ENCODE data around the gene FEM1B.

Gene FEM1B

DNA sequence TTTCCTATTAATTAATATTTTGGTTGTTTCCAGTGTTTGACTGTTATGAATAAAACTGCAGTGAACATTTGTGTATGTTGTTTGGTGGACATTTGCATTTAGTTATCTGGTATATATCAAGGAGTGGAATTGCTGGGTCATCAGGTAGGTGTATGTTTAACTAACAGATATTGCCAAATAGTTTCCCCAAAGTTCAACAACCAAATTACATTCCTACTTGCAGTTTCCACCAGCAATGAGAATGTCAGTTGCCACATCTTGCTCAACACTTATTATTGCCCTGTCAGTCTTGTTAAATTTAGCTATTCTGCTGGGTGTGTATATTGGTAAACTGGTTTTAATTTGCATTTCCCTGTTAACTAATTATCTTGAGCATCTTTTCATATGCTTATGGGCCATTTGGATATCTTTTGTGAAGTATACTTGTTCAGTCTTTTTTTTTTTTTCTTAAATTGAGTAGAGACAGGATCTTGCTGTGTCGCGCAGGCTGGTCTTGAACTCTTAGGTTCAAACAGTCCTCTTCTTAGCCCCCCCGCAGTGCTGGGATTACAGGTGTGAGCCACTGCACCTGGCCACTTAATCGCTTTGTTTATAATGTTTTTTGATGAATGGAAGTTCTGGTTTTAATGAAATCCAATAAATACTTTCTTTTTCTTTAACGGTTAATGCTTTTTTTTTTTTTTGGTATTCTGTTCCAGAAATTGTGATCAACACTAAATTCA, 7.9 kb downstream of the FEM1B start:
- no peak for DNase-seq (ENCODE audit: low read depth)

DNA sequence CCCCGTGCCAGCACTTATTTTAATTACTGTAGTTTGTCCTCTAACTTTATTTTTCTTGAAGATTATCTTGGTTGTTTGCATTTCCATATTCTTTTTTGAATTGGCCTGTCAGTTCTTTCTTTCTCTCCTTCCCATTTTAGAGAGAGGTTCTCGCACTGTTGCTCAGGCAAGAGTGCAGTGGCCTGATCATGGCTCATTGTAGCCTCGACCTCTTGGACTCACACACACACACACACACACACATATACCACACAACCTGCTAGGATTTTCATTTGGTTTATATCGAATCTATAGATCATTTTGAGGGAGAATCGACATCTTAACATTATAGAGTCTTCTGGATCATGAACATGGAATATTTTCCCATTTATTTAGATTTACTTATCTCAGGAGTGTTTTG, 8.7 kb downstream of the FEM1B start:
- no peak for DNase-seq (ENCODE audit: low read depth)

DNA sequence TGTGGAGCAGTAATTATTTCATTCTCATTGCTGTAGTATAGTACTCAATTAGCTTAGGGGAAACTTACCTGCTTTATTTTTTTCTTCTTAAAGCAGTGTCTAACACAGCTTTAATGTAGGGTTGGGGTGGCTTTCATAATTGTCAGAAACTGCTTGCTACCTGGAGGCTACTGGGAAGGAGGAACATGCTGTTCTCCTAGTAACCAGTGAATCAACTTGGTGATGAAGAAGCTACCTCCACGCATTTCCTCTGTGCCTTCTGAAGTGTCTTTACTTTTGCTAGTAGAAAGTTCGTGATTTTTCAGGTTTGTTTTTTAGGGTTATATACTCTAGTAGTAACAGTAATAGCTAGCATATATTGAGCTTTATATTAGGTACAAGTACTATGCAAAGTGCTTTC, 11.5 kb downstream of the FEM1B start:
- no peak for DNase-seq (ENCODE audit: low read depth)

DNA sequence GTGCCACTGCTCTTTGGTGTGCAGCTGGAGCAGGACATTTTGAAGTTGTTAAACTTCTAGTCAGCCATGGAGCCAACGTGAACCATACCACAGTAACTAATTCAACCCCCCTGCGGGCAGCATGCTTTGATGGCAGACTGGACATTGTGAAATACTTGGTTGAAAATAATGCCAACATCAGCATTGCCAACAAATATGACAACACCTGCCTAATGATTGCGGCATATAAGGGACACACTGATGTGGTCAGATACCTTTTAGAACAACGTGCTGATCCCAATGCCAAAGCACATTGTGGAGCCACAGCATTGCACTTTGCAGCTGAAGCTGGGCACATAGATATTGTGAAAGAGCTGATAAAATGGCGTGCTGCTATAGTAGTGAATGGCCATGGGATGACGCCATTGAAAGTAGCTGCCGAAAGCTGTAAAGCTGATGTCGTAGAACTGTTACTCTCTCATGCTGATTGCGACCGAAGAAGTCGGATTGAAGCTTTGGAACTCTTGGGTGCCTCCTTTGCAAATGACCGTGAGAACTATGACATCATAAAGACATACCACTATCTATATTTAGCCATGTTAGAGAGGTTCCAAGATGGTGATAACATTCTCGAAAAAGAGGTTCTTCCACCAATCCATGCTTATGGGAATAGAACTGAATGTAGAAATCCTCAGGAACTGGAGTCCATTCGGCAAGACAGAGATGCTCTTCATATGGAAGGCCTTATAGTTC, 12.2 kb downstream of the FEM1B start:
- no peak for DNase-seq (ENCODE audit: low read depth)

DNA sequence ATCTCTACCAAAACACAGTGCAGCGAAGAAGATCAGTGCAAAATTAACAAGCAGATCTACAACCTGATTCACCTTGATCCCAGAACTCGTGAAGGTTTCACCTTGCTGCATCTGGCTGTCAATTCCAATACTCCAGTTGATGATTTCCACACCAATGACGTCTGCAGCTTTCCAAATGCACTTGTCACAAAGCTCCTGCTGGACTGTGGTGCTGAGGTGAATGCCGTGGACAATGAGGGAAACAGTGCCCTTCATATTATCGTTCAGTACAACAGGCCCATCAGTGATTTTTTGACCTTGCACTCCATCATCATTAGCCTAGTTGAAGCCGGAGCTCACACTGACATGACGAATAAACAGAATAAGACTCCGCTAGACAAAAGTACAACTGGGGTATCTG, 13.2 kb downstream of the FEM1B start:
- DNase-seq (ENCODE audit: low read depth): no peak

DNA sequence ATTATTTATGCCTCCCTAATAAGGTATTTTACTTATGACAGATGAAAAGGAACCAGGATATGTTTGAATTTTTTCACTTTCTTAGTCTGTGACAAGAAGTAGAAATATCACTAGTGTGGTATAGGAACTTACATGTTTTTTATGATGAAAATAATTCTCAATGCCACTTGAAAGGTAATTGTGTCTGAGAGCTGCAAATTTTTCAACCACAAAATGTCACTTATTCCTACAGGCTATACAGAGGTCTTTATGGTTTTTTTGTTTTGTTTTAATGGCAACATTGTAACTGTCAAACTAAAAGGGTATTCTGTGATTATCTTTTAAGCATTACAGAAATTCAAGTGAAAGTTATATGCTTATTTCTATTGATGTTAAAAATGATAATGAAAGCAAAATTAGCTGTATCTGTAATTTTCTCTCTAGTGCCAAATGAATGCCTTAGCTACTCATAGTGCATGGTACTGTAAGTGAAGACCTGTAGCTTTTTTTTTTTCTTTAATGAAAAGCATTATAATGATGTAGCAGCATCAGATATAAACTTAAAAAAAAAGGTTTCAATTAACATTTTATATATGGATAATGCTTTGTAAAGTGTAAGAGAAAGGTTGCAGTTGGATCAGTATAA, 14.7 kb downstream of the FEM1B start:
- no peak for DNase-seq (ENCODE audit: low read depth)

DNA sequence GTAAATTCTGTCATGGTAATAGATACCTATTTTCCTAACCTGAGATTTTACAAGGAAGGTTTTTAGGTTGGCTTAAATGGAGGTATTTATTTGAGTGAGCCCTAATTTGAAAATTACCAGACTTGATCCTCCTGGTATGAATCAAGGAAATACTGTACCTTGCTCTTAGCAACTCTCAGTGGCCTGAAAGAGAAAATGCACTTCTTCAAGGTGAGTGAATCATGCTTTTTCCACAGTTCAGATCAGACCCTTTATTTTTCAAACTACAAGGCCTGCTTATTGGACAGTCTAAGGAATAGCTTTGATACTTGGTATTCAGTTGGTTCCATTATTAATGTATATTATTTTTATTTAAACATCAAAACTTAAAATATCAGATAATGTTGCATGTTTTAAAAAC, 15.4 kb downstream of the FEM1B start:
- no peak for DNase-seq (ENCODE audit: low read depth)

DNA sequence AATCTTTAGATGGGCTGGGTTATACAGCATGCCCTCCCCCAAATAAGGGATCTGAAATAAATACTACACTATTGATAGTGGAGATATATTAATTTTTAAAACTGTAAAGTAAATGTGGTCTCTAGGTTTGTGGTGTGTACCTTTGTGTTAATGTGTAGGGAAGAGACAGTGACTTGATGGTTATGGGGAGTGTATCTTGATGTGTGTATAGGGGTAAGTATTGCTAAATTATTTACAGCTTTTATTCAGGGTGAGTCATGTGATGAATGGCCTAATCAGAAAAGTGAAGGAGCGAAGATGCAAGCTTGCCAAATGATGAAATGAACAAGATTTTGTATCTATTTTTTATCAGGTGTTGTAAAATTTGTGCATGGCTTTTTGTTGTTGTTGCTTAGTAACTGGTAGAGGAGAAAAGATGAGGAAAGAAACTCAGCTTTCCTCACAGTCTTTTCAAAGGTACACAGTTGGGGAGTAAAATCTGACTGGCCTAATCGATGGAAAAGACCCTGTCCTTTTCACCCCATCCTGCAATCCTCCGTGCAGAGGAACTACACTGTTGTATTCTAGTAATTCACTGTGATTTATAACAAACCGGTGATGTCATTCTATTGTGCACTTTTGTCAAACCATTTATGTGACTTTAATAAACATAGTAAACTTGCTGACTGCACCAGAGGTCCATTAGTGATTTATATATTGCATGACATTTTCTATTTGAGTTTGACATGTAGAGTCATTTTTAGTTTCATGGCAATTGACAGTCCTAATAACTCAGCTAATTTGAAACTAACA, 17.7 kb downstream of the FEM1B start:
- no peak for DNase-seq (ENCODE audit: low read depth)

DNA sequence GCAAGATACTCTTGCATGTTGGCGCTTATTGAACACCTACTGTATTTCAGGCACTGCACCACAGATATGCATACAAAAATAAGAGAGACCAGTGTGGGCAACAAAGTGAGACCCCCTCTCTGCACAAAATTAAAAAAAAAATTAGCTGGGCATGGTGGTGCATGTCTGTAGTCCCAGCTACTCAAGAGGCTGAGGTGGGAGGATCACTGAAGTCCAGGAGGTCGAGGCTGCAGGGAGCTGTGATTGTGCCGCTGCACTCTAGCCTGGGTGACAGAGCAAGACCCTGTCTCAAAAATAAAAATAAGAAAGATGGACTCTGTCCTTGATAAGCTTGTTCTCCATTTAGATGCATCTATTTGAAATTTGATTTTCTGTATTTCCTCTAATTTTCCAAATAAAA, 20.8 kb downstream of the FEM1B start:
- no peak for DNase-seq (ENCODE audit: low read depth)

DNA sequence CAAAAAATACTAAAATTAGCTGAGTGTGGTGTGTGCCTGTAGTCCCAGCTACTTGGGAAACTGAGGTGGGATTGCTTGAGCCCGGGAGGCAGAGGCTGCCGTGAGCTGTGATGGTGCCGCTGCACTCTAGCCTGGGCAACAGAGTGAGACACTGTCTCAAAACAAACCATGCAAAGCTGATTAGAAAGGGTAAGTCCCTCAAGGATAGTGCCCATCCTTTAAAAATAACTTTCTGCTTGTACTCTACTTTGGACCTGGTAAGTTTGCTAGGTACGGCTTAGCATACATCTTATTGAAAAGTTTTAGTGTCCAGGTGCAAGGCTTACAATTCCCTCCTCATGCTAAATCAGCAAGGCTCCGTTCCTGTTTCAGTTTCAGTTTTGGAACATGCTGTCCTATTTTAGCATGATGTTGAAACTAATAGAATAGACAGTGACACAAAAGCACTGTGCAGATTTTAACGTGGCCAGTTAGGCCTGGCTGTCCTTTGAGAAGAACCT, 21.4 kb downstream of the FEM1B start:
- no peak for DNase-seq (ENCODE audit: low read depth)

DNA sequence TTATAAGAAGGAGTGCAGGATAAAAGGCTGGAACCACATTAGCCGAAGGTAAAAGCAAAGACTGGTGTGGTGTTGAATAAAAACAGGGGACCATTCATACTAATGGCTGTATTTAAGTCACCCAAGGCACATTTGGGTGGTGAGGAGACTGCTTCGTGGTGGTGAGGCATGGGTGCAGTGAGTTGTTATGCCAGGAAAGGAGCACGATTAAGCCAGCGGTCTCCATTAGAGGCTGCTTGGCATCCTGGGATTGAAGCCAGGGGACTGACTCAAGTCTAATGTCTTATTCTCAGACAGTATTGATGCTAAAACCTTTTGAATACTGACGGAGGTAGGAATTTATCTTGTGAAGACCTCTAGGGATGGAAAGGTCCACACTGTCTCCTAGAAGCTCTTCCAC, 21.9 kb downstream of the FEM1B start:
- no peak for DNase-seq (ENCODE audit: low read depth)

DNA sequence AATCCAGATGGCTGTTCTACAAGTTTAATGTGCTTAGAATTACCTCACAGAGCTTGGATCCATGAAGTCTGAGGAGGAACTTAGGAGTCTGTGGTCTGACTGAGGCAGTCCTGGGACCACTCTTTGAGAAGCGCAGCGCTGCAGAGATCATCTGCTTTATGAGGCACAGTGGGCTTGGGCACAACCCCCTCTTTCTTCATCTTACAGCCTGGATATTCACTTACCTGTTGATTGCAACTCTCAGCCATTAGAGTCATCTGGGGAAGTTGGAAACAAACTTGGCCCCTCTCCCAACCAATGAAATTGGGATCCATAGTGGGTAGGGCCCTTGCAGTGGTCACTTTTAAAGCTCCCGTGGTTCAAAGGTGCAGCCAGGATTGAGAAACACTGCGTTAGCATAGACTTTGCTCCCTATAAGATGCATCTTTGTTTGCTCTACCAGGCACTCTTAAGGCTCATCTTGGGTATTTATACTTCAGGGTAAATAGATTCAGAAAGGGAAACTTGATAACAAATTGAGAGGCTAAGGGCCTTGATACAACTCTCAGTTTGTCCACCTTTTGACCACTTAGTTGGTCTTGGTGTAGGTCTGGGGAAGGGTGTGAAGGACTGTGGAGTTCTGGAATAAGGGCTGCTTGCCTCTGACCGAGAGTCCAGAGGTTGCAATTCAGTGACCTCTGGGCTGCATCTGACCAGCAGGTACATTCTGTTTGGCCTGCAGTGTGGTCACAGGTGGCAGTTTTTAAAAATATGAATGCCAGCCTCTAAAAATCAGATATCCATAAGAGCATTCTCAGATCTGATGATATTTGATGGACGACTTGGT, 22.8 kb downstream of the FEM1B start:
- DNase-seq (ENCODE audit: low read depth): no peak

DNA sequence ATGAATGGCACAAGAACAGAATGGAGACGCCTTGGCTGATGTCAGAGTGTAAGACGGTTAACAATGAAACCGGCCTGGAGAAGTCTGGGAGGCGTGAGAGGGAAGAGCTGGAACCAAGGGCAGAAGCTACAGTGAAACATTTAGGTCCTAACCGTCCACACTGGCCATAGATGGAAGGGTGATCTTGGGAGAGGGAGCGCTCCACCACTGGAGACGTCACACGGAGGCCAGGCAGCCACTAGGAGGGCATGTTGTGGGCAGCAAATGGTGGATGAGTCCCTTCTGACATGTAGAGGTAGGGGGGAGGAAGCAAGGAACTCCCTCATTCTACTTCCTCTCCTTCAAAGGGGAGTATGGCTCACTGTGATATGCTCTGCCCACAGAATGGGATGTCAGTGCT, 23.8 kb downstream of the FEM1B start:
- DNase-seq (ENCODE audit: low read depth): peak; percentile 54

DNA sequence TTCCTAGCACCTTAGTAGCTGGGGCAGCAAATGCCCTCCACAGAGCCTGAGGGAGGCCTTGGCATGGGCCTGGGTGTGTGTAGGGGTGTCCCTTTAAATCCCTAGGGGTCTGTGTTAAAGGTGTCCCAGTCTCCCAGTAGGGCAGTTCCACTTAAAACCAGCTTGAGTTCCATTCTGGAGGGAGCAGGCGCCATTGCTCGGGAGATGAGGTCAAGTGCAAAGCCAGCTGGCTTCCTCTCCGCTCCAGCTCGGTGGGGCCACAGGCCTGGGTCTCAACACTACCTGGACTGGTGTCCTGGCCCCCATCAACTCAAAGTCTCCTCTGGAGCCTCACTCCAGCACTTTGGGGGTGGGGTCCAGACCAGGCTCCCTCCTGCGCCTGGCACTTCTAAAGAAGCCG, 25.2 kb downstream of the FEM1B start:
- DNase-seq (ENCODE audit: low read depth): no peak

DNA sequence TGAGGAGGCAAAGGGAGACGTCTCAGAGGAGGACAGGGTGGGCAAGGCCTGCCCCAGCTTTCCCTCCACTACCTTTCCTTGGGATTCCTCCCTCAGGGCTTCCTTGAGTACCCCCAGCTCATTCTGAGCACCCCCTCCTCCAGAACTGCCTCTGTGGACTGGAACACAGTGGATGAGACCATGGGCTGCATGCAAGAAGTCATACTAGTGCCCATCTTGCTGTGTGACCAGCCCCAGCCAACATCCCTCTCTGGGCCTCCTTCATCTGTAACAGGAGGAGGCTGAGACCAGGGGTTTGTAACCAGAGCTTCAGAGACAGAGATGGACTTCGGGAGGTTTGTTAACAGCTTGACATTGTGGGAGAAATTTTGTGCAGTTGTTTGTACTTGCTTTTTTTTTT, 25.6 kb downstream of the FEM1B start:
- DNase-seq (ENCODE audit: low read depth): no peak

DNA sequence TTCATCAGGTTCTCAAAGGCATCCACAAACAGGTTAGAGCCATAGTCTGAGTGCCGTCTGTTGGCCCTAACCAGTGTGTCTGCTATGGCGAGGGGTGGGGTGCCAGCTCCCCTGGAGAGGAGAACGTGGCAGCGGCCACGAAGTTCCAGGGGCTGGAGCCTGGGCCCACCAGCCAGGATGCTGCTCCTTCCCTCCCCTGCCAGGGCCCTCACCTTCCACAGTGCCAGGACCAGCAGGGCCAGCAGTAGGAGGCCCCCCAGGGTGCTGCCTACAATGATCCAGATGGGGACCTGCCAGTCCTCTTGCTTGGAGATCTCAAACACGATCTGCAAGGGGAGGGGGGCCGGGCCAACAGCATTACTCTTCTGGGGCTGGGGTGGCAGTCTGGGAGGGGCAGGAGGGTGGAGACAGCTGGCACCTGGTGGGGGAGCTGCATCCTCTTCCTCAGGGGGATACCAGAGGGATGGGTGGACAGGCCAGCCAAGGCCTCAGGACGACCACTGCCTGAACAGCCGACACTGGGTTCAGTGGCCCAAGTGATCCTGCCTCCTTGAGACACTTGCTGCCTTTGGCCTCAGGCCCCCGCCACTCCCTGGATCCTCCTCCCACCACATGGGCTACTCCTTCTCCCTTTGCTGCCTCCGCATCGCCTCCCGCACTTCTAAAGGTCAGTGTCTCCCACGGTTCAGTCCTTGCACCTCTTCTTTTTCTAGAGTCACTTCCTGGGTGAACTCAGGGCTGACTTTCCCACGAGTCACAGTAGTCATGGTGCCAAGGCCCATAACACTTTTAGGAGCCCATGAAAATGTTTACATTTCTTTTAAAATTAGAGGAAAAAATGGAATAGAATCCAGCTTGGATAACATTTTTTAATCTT, 26.3 kb downstream of the FEM1B start:
- DNase-seq (ENCODE audit: low read depth): no peak

DNA sequence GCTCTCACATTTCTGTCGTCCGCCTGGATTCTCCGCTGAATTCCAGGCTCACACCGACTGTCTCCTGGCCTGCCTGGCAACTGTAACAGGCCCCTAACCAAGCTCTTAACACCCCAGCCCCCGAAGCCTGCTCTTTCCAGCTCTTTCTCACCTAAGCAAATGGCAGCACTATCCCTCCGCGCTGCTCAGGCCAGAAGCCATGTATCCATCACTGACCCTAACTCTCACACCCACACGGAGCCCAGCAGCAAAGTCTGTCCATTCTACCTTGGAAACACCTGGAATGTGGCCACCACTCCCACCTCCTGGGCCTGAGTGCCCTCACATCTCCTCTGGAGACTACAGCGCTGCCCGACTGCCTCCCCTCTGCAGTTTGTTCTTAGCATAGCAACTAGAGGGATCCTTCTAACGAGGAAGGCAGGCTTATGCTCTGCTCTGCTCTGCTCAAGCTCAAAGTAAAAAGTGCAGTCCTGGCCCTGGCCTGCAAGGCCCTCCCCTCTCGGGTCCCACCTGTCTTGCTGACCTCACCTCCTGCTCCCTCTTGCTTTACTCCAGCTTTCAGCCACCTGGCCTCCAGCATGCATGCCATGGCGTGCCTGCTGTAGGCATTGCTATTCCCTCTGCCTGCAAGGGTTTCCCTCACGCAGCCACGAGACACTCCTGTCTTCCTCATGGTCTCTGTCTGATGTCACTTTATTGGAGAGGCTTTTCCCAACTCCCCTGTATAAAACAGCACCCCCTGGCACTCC, 27.2 kb downstream of the FEM1B start:
- no peak for DNase-seq (ENCODE audit: low read depth)

DNA sequence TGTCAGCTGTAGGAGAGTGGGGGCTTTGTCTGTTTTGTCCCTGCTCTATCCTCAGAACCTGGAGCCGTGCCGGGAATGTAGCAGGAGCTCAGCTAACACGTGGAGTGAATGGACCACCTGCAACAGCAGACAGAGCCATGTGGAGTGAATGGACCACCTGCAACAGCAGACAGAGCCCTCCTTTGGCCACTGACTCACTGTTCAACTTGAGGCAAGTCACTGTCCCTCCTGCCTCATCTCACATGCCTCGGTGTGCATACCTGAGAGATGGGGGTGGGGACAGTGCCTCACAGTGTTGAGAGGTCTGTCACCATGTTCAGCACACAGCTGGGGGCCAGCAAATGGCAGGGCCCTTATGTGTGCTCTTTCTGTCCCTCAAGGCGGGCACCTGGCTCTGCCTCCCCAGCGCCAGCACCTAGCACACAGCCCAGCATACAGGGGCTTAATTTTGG, 27.9 kb downstream of the FEM1B start:
- no peak for DNase-seq (ENCODE audit: low read depth)

DNA sequence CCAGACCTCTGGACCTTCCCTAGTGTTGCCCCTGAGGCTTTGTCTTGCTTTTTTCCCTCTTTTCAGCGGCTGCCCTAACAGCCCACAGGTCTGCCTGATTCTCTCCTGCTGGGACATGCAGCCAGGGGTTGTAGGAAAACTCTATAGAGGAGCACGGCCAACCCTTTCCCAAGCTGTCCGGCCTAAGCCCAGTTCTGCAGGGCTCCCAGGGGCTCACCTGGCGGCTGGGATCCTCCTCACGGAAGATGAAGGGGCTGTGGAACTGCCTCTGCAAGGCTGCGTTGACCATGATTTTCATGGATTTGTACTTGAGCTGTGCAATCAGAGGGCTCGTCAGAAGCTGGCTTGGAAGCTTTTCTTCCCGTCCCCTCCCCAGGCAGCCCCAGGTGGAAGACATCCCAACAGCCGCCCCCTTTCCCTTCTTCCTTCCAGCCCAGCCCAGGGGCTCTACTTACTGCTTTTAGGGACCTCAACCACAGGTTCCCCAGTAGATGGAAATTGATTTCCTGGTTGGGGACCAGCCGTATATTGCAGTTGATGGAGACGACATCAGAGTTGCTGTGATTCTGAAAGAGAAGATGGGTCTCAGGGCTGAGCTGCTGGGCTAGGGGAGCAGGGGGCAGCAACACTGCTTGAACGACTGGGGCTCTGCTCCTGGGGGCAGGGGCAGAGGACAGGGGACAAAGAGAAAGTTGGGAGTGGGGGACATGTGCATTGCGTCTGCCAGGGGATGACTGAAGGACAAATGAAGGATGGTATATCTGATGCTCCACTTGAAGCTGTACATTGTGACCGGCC, 29.8 kb downstream of the FEM1B start:
- no peak for DNase-seq (ENCODE audit: low read depth)

All from CMK (cell line).